Activated CD4-positive, CD25-positive, alpha-beta regulatory T cell treated with anti-CD3 and anti-CD28 coated beads, Interleukin-2, amount 50 U/mL, for 24 hours (primary cell): ENCODE data around the gene PYROXD2.
"Not testable (repeated sequence)": the region's sequence is repeated elsewhere in the genome, so short reads cannot be mapped to it uniquely, and the experiment has no call there.

ENCODE experiments used
- ATAC-seq, 2 donors: fragments of 150-1000 bp; cut with Tn5 transposase; one replicate each; pipeline ENCODE4 v1.10.0; 2021; ENCODE audit warnings: mild to moderate bottlenecking in 1 of 2, moderate library complexity in 1 of 2

The PYROXD2 gene

GRCh38 chr10:98364432-98365102, 50.4 kb downstream of the PYROXD2 start:
- ATAC-seq, result no peak

DNA sequence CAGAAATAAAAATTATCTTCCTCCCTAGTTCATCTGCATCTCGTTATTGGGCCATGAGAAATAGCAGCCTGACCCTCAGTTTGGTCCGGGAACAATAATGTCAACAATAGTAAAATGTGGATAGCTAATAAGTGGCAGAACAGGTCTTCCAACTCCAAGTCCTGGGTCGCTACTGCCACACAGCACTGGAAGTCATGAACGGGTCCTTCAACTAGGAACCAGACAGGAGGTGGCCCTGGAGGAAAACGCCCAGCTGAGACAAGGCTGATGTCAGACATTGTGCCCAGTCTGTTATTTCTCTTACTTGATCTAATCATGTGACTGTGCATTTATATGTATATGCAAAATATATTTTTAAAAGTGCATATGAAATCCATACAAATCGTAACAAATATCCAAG, 51.8 kb downstream of the PYROXD2 start:
- no peak for ATAC-seq

- peak; percentile 77 to 84 for ATAC-seq
These were observed 53.6 kb downstream of the PYROXD2 start for GRCh38 chr10:98361131-98362025.

DNA sequence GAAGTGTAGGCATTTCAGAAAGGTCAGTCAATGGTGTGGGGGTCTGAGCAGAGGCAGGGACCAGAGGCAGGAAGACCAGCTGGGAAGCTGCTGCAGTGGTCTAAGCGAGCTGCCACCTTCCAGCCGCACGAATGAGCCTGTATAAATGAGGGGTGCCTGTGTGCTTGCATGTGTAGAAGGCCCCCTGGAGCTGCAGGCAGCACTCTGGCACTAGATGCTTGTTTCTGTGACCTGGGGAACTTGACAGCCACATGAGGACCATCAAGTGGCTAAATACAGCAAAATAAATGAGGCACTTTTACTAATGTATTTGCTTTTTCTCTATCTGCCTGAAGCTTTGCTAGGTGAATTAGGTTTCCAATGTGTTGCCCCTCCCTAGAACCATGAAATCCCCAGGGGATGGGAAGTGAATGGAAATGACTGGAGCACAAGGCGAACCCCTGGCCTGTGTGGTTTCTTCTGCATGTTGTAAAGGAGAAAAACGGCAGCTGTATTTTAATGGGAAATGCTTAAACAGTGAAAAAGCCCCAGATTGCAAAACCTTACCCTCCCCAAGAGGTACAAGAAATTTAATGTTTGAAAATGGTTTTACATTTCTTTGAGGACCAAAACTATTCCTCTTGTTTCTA, 57.7 kb downstream of the PYROXD2 start:
- no peak for ATAC-seq

DNA sequence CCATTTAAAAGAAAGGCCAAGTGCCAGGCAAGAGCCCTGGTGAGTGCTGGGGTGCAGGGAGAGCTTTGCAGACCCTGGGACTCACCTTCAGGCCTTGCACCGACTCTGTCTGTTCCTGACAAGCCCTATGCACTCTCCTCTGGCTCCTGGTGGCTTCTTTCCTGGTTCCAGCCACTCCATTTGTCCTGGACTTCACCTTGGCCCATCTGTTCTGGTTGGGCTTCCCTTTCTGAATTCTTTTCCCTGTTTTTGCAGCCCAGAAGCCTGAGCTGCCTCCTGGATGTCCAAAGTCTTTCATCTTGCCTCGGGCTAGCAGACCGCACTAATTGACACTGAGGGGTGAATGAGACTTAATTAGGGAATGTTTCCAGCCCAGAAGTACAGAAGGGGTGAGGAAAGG, 60.5 kb downstream of the PYROXD2 start:
- ATAC-seq, result no peak

DNA sequence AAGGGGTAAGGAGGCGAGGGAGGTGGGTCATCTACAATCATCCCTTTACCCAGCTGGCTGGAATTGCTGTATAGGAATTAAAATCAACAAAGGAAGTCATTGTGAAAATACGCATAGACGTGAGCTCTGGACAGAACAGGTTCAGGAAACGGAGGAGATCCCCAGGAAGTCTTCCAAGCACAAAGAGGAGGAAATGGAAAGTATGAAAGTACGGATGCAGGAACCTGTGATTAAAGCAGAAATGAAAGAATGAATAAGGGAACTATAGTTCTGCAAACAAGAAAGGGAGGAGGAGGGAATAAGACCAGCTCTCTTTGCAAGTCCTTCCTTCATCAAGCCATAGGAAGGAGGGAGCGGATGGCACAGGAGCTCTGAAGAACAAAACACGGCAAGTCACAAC, 61.8 kb downstream of the PYROXD2 start:
- no peak for ATAC-seq

DNA sequence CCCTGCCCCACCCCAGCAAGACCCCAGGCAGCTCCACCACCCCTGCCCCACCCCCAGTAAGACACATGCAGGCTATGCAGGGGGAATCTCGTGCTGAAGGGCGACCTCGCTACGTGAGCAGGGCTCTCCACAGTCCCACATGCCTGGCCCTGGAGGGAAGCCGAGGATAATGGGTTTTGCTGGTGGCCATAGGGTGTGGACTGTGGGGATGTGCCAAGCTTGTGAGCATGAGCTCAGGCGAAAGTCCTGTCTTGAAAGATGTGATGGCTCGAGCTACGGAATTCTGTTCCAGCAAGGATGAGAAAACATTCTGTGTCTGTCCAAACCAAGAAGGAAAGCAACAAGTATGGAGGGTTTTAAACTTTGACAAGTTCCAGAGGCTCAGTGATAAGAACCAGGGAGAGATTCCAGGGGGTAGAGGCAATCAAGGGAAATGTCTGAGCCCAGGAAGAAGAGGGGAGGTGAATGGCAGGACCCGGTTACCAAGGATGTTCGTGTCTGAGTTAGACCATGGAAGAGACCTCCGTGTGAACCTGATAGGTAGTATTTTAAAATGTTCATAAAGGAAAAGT, 63.1 kb downstream of the PYROXD2 start:
- ATAC-seq, result no peak

GRCh38 chr10:98349508-98349922, 65.5 kb downstream of the PYROXD2 start:
- no peak for ATAC-seq

DNA sequence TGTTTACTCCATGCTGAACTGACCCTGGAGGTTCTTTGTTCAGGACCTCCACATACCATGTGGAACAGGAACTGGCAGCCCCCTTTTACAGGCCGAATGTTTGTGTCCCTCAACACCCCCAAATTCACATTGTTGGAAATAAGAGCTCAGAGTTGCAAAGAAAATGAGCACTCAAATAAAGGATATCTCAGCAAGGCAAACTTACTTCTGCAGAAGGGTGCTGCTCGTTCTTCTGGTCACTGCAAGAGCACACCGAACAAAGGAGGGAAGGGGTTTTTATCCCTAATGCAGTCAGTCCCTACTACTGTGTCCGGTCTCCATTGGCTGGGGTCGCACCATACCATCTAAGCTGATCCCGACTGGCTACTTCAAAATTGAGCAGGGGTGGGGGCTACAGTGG, 68.1 kb downstream of the PYROXD2 start:
- ATAC-seq, result no peak

- no peak for ATAC-seq
These were observed 70.4 kb downstream of the PYROXD2 start for GRCh38 chr10:98344589-98345038.

GRCh38 chr10:98341701-98342100, 73.3 kb downstream of the PYROXD2 start:
- ATAC-seq, result not testable (repeated sequence)

DNA sequence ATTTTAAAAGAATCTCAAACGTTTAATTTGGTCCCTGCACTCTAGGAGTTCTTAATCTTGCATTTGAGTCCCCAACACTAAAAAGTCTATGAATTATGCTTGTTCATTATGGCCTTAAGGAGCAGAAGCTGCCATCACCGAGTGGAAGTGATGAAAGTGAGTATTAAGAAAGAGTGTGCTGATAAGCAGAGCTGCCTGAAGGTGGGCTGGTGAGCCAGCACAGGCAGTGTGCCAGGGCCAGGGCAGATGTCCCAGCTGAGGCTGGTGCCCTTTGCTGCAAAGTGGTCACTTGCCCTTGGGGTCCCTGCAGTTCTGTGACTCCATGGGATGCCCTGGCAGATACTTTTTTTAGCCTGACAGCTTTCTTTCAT, 74.1 kb downstream of the PYROXD2 start:
- no peak for ATAC-seq

GRCh38 chr10:98340261-98340939, 74.6 kb downstream of the PYROXD2 start:
- no peak for ATAC-seq

GRCh38 chr10:98339799-98340198, 75.2 kb downstream of the PYROXD2 start:
- no peak for ATAC-seq

DNA sequence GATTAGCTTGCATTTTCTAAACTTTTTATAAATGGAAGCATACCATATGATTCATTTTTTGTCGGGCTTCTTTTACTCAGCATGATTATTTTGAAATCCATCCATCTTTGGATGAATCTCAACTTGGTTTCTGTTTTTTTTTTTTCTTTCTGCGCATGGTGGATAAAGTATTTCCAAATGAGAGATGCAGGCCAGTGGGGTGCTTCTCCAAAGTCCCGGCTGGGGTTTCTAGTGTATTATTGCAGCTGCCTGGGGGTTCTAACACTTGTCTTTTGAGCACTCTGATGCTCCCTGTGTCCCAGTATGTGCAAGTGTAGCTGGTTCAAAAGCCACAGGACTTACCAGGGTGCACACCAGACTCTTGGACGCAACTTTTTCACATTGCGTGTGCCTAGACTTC, 76.1 kb downstream of the PYROXD2 start:
- ATAC-seq, result no peak

DNA sequence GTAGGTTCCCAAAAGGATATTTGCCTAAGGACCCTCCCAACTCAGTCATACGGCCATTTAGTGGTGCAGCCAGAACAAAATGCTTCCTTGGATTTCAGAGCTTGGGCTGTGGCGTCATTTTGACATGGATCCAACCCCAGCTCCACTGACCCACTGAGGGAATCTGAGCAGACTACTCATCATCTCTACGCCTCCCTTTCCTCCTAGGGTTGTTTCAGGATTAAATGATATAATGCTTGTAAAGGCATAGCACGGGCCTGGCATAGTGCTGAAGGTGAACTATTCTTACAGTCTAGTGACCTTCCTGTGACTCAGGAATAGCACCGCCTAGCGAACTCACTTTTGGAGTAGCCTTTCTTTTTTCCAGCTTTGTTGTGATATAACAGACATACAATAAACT, 76.7 kb downstream of the PYROXD2 start:
- no peak for ATAC-seq

- no peak for ATAC-seq
These were observed 77.5 kb downstream of the PYROXD2 start for GRCh38 chr10:98337484-98337883.
